CD4-positive, alpha-beta memory T cell (primary cell): ENCODE data around the gene RPEL1. TPM values are rescaled to one million over a fixed set of nuclear protein-coding genes. Genes with fewer than 3 reads are reported as not detected.

Experiments used
- CTCF ChIA-PET: fragments of 350-600 bp; sonication (Branson Sonifier 250); formaldehyde crosslinking; loops from one replicate; lab custom pipeline; 2021; ENCODE audit warnings: inconsistent platforms; ENCODE audit not compliant: partially characterized antibody; lab: Charles Lee
- POLR2A ChIA-PET: fragments of 350-600 bp; sonication (Branson Sonifier 250); formaldehyde crosslinking; loops from one replicate; lab custom pipeline; 2021; ENCODE audit not compliant: partially characterized antibody; lab: Charles Lee
- DNase-seq, 5 donors: peaks; one replicate each; pipeline versions ENCODE4 v3.0.0 to v3.0.0-alpha.2; 2020 to 2022; ENCODE audit warnings: mixed read lengths in 1 of 5
- H3K27ac ChIP-seq: one replicate; pipeline ENCODE4 v1.7.0; 2013; ENCODE audit warnings: low read depth, low read length
- H3K27me3 ChIP-seq: 2 replicates; pipeline ENCODE4 v1.7.0; 2013; ENCODE audit warnings: mild to moderate bottlenecking, low read length, moderate library complexity; ENCODE audit not compliant: insufficient read depth
- H3K36me3 ChIP-seq: 2 replicates; pipeline ENCODE4 v1.7.0; 2013; ENCODE audit warnings: mild to moderate bottlenecking, low read length, moderate library complexity; ENCODE audit not compliant: insufficient read depth
- H3K4me1 ChIP-seq: 2 replicates; pipeline ENCODE4 v1.7.0; 2013; ENCODE audit warnings: mild to moderate bottlenecking, low read length, moderate library complexity; ENCODE audit not compliant: insufficient read depth
- H3K4me3 ChIP-seq, 2 donors: one replicate each; pipeline ENCODE4 v1.7.0; 2013; ENCODE audit warnings: low read length in 2 of 2, mild to moderate bottlenecking in 1 of 2
- H3K9me3 ChIP-seq, 2 donors: one replicate each; pipeline ENCODE4 v1.7.0; 2013; ENCODE audit warnings: low read length in 2 of 2, control low read depth in 1 of 2; ENCODE audit not compliant: control insufficient read depth in 1 of 2
- H3K27ac Mint-ChIP-seq, 7 donors: one replicate each; pipeline ENCODE4 v1.8.0; 2020 to 2021; ENCODE audit warnings: mixed read lengths in 7 of 7, mild to moderate bottlenecking in 6 of 7, inconsistent platforms in 3 of 7, moderate library complexity in 3 of 7
- H3K27me3 Mint-ChIP-seq, 2 donors: one replicate each; pipeline ENCODE4 v1.8.0; 2020 to 2021; ENCODE audit warnings: mixed read lengths in 2 of 2
- H3K36me3 Mint-ChIP-seq, 2 donors: one replicate each; pipeline ENCODE4 v1.8.0; 2020 to 2021; ENCODE audit warnings: mixed read lengths in 2 of 2, inconsistent platforms in 1 of 2, mild to moderate bottlenecking in 1 of 2
- H3K4me1 Mint-ChIP-seq, 4 donors: one replicate each; pipeline ENCODE4 v1.8.0; 2020 to 2021; ENCODE audit warnings: mixed read lengths in 4 of 4, mild to moderate bottlenecking in 1 of 4
- H3K4me3 Mint-ChIP-seq, 8 donors: one replicate each; pipeline ENCODE4 v1.8.0; 2020 to 2021; ENCODE audit warnings: mixed read lengths in 8 of 8, mild to moderate bottlenecking in 7 of 8, moderate library complexity in 6 of 8, inconsistent platforms in 3 of 8
- H3K9me3 Mint-ChIP-seq, 8 donors: one replicate each; pipeline ENCODE4 v1.8.0; 2020 to 2021; ENCODE audit warnings: mixed read lengths in 8 of 8, mild to moderate bottlenecking in 5 of 8, inconsistent platforms in 3 of 8, moderate library complexity in 1 of 8
- intact Hi-C: fragments of 100-400 bp; cut with micrococcal nuclease; formaldehyde crosslinking; loops from one replicate; pipeline ENCODE4 v1.15.1; 2023
- polyA plus RNA-seq, 2 donors: library from polyadenylated mRNA; unstranded; fragments of 300-500 nt; fragmentation: Illumina TruSeq; gene quantifications; one replicate each; pipeline ENCODE4 v1.2.3, GENCODE V29; 2021
- total RNA-seq, 2 experiments: library from RNA; stranded (reverse); gene quantifications; one replicate each; pipeline ENCODE4 v1.2.3, GENCODE V29; 2021

Gene RPEL1
- total and polyA plus RNA-seq, 4 experiments from 2014 or later: not detected

GRCh38 chr10:103278537-103278823 is 32.8 kb downstream of the RPEL1 start:
- no peaks in the 10 kb centered on the region for H3K36me3 ChIP-seq
- H3K4me3 Mint-ChIP-seq: peak overlapping the region in 4 of 8 donors; percentile 61 to 80 (median 67)
- no peak overlapping the region for H3K4me3 ChIP-seq
- H3K27ac Mint-ChIP-seq: no peak overlapping the region
- H3K9me3 ChIP-seq: no peaks in the 10 kb centered on the region
- ChIA-PET CTCF (no interaction called here), POLR2A (no interaction called here)
- peaks cover 3 to 21% (median 6%) of the 10 kb centered on the region in 4 donors for H3K4me1 Mint-ChIP-seq
- H3K9me3 Mint-ChIP-seq: peaks cover 0 to 10% (median 7%) of the 10 kb centered on the region in 8 donors
- peaks cover 21 to 50% of the 10 kb centered on the region in 2 donors for H3K27me3 Mint-ChIP-seq
- peaks cover 37% of the 10 kb centered on the region for H3K27me3 ChIP-seq
- H3K36me3 Mint-ChIP-seq: peaks cover 0 to 9% of the 10 kb centered on the region in 2 donors
- DNase-seq: no peak
- no peak overlapping the region for H3K27ac ChIP-seq
- intact Hi-C loops: no loop called here
- peaks cover 22% of the 10 kb centered on the region for H3K4me1 ChIP-seq

DNA sequence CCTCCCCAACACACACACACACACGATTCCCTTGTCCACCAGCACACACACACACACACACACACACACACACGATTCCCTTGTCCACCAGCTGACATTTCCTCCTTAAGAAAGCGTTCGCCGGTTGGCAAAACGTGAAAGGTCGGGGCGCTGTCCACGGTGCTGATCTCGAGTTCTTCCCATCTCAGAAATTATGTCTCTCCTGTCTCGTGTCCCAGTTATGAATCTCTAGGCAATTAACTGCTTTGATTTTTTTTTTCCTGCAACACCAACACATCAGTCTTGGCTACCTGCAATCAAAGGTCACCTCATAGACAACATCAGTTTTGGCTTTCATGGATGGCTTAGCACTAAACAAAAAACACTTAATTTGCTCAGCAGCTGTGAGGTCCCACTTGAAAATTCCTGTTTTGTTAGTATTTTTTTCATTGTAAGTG is 33.2 kb downstream of the RPEL1 start:
- Mint-ChIP-seq H3K4me1 (peaks cover 3 to 21% (median 6%) of the 10 kb centered on the region in 4 donors), H3K27me3 (peaks cover 21 to 47% of the 10 kb centered on the region in 2 donors), H3K36me3 (peaks cover 0 to 9% of the 10 kb centered on the region in 2 donors), H3K9me3 (peaks cover 0 to 10% (median 7%) of the 10 kb centered on the region in 8 donors), H3K27ac (no peak overlapping the region), H3K4me3 (peak overlapping the region; percentile 29 to 80 (median 64))
- POLR2A ChIA-PET: no interaction called here
- CTCF ChIA-PET: no interaction called here
- H3K27ac ChIP-seq: no peak overlapping the region
- DNase-seq: peak in 4 of 5 donors; percentile 20 to 33 (median 26)
- peaks cover 22% of the 10 kb centered on the region for H3K4me1 ChIP-seq
- H3K4me3 ChIP-seq: no peak overlapping the region
- no peaks in the 10 kb centered on the region for H3K9me3 ChIP-seq
- intact Hi-C loops: no loop called here
- H3K27me3 ChIP-seq: peaks cover 37% of the 10 kb centered on the region
- no peaks in the 10 kb centered on the region for H3K36me3 ChIP-seq

DNA sequence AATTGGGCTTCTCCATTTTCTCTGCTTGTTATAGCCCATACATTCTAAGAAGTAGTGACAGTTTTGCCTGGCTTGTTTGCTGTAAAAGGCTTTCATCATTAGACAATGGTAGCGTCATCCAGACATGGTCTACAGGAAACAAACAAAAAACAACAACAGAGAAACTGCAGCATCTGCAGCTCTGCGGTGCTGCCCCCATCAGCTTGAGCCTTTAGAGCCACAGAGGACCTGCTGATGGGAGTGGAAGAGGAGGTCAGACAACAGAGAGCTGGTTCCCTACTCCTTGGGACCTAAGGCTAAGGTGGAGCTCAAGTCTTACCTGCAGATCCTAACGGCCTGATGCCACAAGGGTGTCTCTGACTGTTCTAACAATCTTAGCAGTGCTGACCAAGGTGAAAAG is 34.3 kb downstream of the RPEL1 start:
- intact Hi-C loops: no loop called here

DNA sequence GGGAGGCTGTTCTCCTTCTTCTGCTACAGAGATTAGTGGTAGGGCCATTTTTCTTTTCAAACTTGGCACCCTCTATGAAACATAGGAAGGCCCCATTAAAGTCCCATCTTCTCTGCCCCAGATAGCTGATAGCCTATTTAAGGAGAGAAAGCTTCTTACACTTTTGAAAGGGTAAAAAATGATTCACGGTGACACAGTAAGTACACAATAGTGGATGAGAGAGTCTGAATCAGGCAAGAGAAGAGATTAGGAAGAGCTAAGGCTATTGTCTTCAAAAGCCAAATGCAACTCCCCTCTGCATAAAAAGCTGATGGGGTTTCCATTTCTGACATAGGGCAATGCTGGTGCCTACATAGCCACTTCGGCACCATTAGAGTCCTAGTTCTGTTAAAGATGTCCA is 34.8 kb downstream of the RPEL1 start:
- Histone ChIP-seq H3K27ac (no peak overlapping the region), H3K9me3 (no peaks in the 10 kb centered on the region), H3K4me3 (no peak overlapping the region), H3K36me3 (no peaks in the 10 kb centered on the region), H3K27me3 (peaks cover 37% of the 10 kb centered on the region), H3K4me1 (peaks cover 22% of the 10 kb centered on the region)
- POLR2A ChIA-PET: no interaction called here
- intact Hi-C loops: no loop called here
- Mint-ChIP-seq H3K9me3 (peaks cover 0 to 10% (median 7%) of the 10 kb centered on the region in 8 donors), H3K27ac (no peak overlapping the region), H3K4me3 (no peak overlapping the region), H3K27me3 (peaks cover 26 to 47% of the 10 kb centered on the region in 2 donors), H3K4me1 (peaks cover 3 to 21% (median 6%) of the 10 kb centered on the region in 4 donors), H3K36me3 (peaks cover 0 to 9% of the 10 kb centered on the region in 2 donors)
- DNase-seq: no peak
- CTCF ChIA-PET: no interaction called here

More for the DNA sequence above, 34.3 kb downstream of the RPEL1 start:
- H3K27me3 ChIP-seq: peaks cover 37% of the 10 kb centered on the region
- CTCF ChIA-PET: no interaction called here
- DNase-seq: no peak
- POLR2A ChIA-PET: no interaction called here
- peaks cover 26 to 52% of the 10 kb centered on the region in 2 donors for H3K27me3 Mint-ChIP-seq
- H3K9me3 ChIP-seq: no peaks in the 10 kb centered on the region
- H3K4me3 Mint-ChIP-seq: no peak overlapping the region
- H3K27ac Mint-ChIP-seq: no peak overlapping the region
- H3K4me1 Mint-ChIP-seq: peaks cover 3 to 21% (median 6%) of the 10 kb centered on the region in 4 donors
- no peak overlapping the region for H3K4me3 ChIP-seq
- no peaks in the 10 kb centered on the region for H3K36me3 ChIP-seq
- H3K9me3 Mint-ChIP-seq: peaks cover 0 to 10% (median 7%) of the 10 kb centered on the region in 8 donors
- peaks cover 22% of the 10 kb centered on the region for H3K4me1 ChIP-seq
- H3K27ac ChIP-seq: no peak overlapping the region
- H3K36me3 Mint-ChIP-seq: peaks cover 0 to 9% of the 10 kb centered on the region in 2 donors

GRCh38 chr10:103281753-103282152 is 36.1 kb downstream of the RPEL1 start:
- Histone ChIP-seq H3K27ac (no peak overlapping the region), H3K27me3 (peaks cover 37% of the 10 kb centered on the region), H3K4me3 (no peak overlapping the region), H3K4me1 (peaks cover 17% of the 10 kb centered on the region), H3K36me3 (no peaks in the 10 kb centered on the region), H3K9me3 (no peaks in the 10 kb centered on the region)
- ChIA-PET POLR2A (no interaction called here), CTCF (no interaction called here)
- Mint-ChIP-seq H3K36me3 (peaks cover 0 to 5% of the 10 kb centered on the region in 2 donors), H3K4me3 (no peak overlapping the region), H3K27me3 (peaks cover 30 to 47% of the 10 kb centered on the region in 2 donors), H3K4me1 (peaks cover 3 to 16% (median 6%) of the 10 kb centered on the region in 4 donors), H3K9me3 (peaks cover 0 to 10% (median 7%) of the 10 kb centered on the region in 8 donors), H3K27ac (no peak overlapping the region)
- intact Hi-C loops: no loop called here
- DNase-seq: no peak

- POLR2A ChIA-PET: no interaction called here
- no peak for DNase-seq
These were observed 37.3 kb downstream of the RPEL1 start for GRCh38 chr10:103282961-103283360.

GRCh38 chr10:103284170-103284569 is 38.5 kb downstream of the RPEL1 start:
- Histone ChIP-seq H3K4me3 (no peak overlapping the region), H3K27ac (no peak overlapping the region), H3K36me3 (no peaks in the 10 kb centered on the region), H3K9me3 (no peaks in the 10 kb centered on the region), H3K27me3 (peaks cover 19% of the 10 kb centered on the region), H3K4me1 (peaks cover 5% of the 10 kb centered on the region)
- Mint-ChIP-seq H3K27ac (no peak overlapping the region), H3K27me3 (peaks cover 24 to 47% of the 10 kb centered on the region in 2 donors), H3K4me1 (peaks cover 0 to 4% (median 0%) of the 10 kb centered on the region in 4 donors), H3K9me3 (peaks cover 0 to 4% (median 2%) of the 10 kb centered on the region in 8 donors), H3K36me3 (no peaks in the 10 kb centered on the region), H3K4me3 (no peak overlapping the region)
- intact Hi-C loops: no loop called here
- CTCF ChIA-PET: no interaction called here
- no peak for DNase-seq
- POLR2A ChIA-PET: no interaction called here

More at GRCh38 chr10:103282961-103283360, 37.3 kb downstream of the RPEL1 start:
- no peaks in the 10 kb centered on the region for H3K9me3 ChIP-seq
- H3K4me3 Mint-ChIP-seq: no peak overlapping the region
- H3K36me3 ChIP-seq: no peaks in the 10 kb centered on the region
- peaks cover 34 to 51% of the 10 kb centered on the region in 2 donors for H3K27me3 Mint-ChIP-seq
- no peak overlapping the region for H3K27ac ChIP-seq
- CTCF ChIA-PET: no interaction called here
- H3K36me3 Mint-ChIP-seq: peaks cover 0 to 5% of the 10 kb centered on the region in 2 donors
- H3K4me3 ChIP-seq: no peak overlapping the region
- intact Hi-C loops: no loop called here
- peaks cover 5% of the 10 kb centered on the region for H3K4me1 ChIP-seq
- H3K27ac Mint-ChIP-seq: no peak overlapping the region
- peaks cover 0 to 10% (median 7%) of the 10 kb centered on the region in 8 donors for H3K9me3 Mint-ChIP-seq
- peaks cover 31% of the 10 kb centered on the region for H3K27me3 ChIP-seq
- peaks cover 3 to 11% (median 6%) of the 10 kb centered on the region in 4 donors for H3K4me1 Mint-ChIP-seq
